Pancreas (tissue), 10 donors: ENCODE data around the gene SLC25A25. TPM values are rescaled to one million over a fixed set of nuclear protein-coding genes. Genes with fewer than 3 reads are reported as not detected.

Source experiments
- ATAC-seq, 4 donors: fragments of 200-7000 bp; cut with Tn5 transposase; one replicate each; pipeline versions ENCODE4 v1.8.0 to v1.9.1; 2020; ENCODE audit warnings: mild to moderate bottlenecking in 4 of 4, moderate library complexity in 4 of 4
- DNase-seq, 6 donors: peaks; one replicate each; pipeline ENCODE4 v3.0.0-alpha.2; 2020
- FAIRE-seq: peaks from 2 replicates; lab custom pipeline; 2012; peaks lifted over from hg19 to GRCh38; lab: Jason Lieb, UNC
- H3K27ac ChIP-seq, 4 donors: fragments of 200-600 bp; sonication (generic); 1 replicate in 3 of 4; 2 replicates in 1 of 4; pipeline versions ENCODE4 v1.5.0 to v1.8.0; 2020
- H3K27me3 ChIP-seq, 4 donors: fragments of 200-600 bp; one replicate each; pipeline ENCODE4 v1.8.0; 2021
- H3K36me3 ChIP-seq, 3 donors: fragments of 200-600 bp; sonication (generic) in 1 of 3; one replicate each; pipeline versions ENCODE4 v1.5.0 to v1.8.0; 2020 to 2021
- H3K4me1 ChIP-seq, 3 donors: fragments of 200-600 bp; one replicate each; pipeline ENCODE4 v1.8.0; 2021
- H3K4me3 ChIP-seq, 4 donors: fragments of 200-600 bp; sonication (generic) in 2 of 4; one replicate each; pipeline versions ENCODE4 v1.5.0 to v1.8.0; 2020 to 2021
- H3K9me3 ChIP-seq, 4 donors: fragments of 200-600 bp; one replicate each; pipeline ENCODE4 v1.8.0; 2021
- CTCF ChIP-seq, 4 donors: fragments of 200-600 bp; sonication (generic) in 3 of 4; IDR thresholded peaks; one replicate each; pipeline versions ENCODE4 v1.5.0 to v1.8.0; 2021; ENCODE audit warnings: antibody characterized with exemption in 4 of 4
- WGBS, 2 donors: extraction: QIAGEN DNeasy Blood & Tissue Kit; methylation state at CpG; one replicate each; pipeline ENCODE4 v1.1.7; 2013; 5-methylcytosine and 5-hydroxymethylcytosine counted together
- intact Hi-C, 3 donors: fragments of 100-400 bp; cut with DNase I; formaldehyde crosslinking; loops; one replicate each; pipeline versions ENCODE4 v1.11.1 to v1.14.2; 2022
- polyA plus RNA-seq, 2 donors: library from polyadenylated mRNA; stranded (reverse); fragments of 200-250 nt; gene quantifications; one replicate each; pipeline ENCODE4 v1.2.3, GENCODE V29; 2013
- total RNA-seq, 6 donors: library from RNA; stranded (reverse); fragmentation: NEBNext Ultra II Directional in 4 of 6; extraction: Animal tissue kit (Norgen Biotek cat#: 25700) in 4 of 6; gene quantifications; one replicate each; pipeline versions ENCODE4 v1.2.1 to v1.2.4, GENCODE V29; 2021 to 2023
- donor health status: healthy with polysubstance abuse.
- donor health status: DM: no; HTN: no; CAD: no; lungs with moderate emphysema.
- donor health status: DM: no; HTN: no; CAD: no.
- donor health status: control.
- donor health status: control.
- donor health status: Bipolar disorder and iron deficiency.
- donor health status: DM: yes; HTN: yes; CAD: no.
- donor health status: DM: no; HTN: no; CAD: no.
- donor health status: DM: no; HTN: no; CAD: no.
- donor health status: DM: yes; HTN: yes; CAD: no.

The SLC25A25 gene
- total and polyA plus RNA-seq, 8 donors = 6.8 to 134 (median 43.1) TPM

- intact Hi-C loops = no loop called here
- no peak for ATAC-seq
- no peaks in the 10 kb centered on the region for H3K9me3 ChIP-seq
- peaks cover 20 to 57% (median 39%) of the 10 kb centered on the region in 3 donors for H3K4me1 ChIP-seq
- TF ChIP-seq CTCF (IDR thresholded peaks at IDR 0.05) = no peak
- H3K36me3 ChIP-seq = peaks cover 0 to 9% (median 0%) of the 10 kb centered on the region in 3 donors
- no peak for DNase-seq
- H3K27ac ChIP-seq = peak overlapping the region; percentile 89 to 94 (median 93)
- H3K27me3 ChIP-seq = no peaks in the 10 kb centered on the region
- WGBS, 2 donors = 84 to 85% methylated on average over 19 of the region's 19 CpGs
- FAIRE-seq = no peak
- H3K4me3 ChIP-seq = no peak overlapping the region
These were observed 28.8 kb downstream of the SLC25A25 start for GRCh38 chr9:128096616-128097536.

GRCh38 chr9:128097543-128098296, 29.7 kb downstream of the SLC25A25 start:
- Histone ChIP-seq H3K4me3 (peak overlapping the region in 1 of 4 donors; percentile 50), H3K27me3 (no peaks in the 10 kb centered on the region), H3K27ac (peak overlapping the region; percentile 89 to 94 (median 93)), H3K9me3 (no peaks in the 10 kb centered on the region), H3K4me1 (peaks cover 29 to 61% (median 47%) of the 10 kb centered on the region in 3 donors), H3K36me3 (peaks cover 0 to 18% (median 5%) of the 10 kb centered on the region in 3 donors)
- WGBS, 2 donors = 54 to 55% methylated on average over 13 of the region's 13 CpGs
- intact Hi-C loops = no loop called here
- ATAC-seq (no peak), DNase-seq (peak in 1 of 6 donors; percentile 66), FAIRE-seq (no peak)
- TF ChIP-seq CTCF (IDR thresholded peaks at IDR 0.05) = no peak

GRCh38 chr9:128098297-128099230, 30.5 kb downstream of the SLC25A25 start:
- FAIRE-seq (no peak), DNase-seq (peak; percentile 91 to 98 (median 97)), ATAC-seq (peak; percentile 64 to 81 (median 78))
- Histone ChIP-seq H3K27ac (peak overlapping the region; percentile 89 to 94 (median 93)), H3K27me3 (no peaks in the 10 kb centered on the region), H3K9me3 (no peaks in the 10 kb centered on the region), H3K36me3 (peaks cover 0 to 20% (median 5%) of the 10 kb centered on the region in 3 donors), H3K4me3 (peak overlapping the region; percentile 11 to 58 (median 36)), H3K4me1 (peaks cover 36 to 61% (median 56%) of the 10 kb centered on the region in 3 donors)
- no peak for TF ChIP-seq CTCF (IDR thresholded peaks at IDR 0.05)
- WGBS, 2 donors = 2 to 5% methylated on average over 32 of the region's 32 CpGs
- intact Hi-C loops = no loop called here

GRCh38 chr9:128099231-128099931, 31.3 kb downstream of the SLC25A25 start:
- peak in 2 of 4 donors; percentile 3 to 5 for ATAC-seq
- peaks cover 39 to 64% (median 63%) of the 10 kb centered on the region in 3 donors for H3K4me1 ChIP-seq
- H3K36me3 ChIP-seq = peaks cover 0 to 20% (median 5%) of the 10 kb centered on the region in 3 donors

More at GRCh38 chr9:128099231-128099931, 31.3 kb downstream of the SLC25A25 start:
- DNase-seq (peak in 1 of 6 donors; percentile 58), FAIRE-seq (no peak)
- TF ChIP-seq CTCF (IDR thresholded peaks at IDR 0.05) = no peak
- H3K9me3 ChIP-seq = no peaks in the 10 kb centered on the region
- WGBS, 2 donors = 15 to 17% methylated on average over 16 of the region's 16 CpGs
- no peaks in the 10 kb centered on the region for H3K27me3 ChIP-seq
- intact Hi-C loops = no loop called here
- peak overlapping the region; percentile 89 to 94 (median 93) for H3K27ac ChIP-seq
- H3K4me3 ChIP-seq = peak overlapping the region; percentile 8 to 58 (median 30)
